DND-41 (cell line): ENCODE results near the gene PKN3.

Source experiments
- ATAC-seq: fragments of 200-7000 bp; cut with Tn5 transposase; 3 replicates; pipeline ENCODE4 v1.9.1; 2021; ENCODE audit warnings: low read depth; ENCODE audit not compliant: insufficient read depth
- DNase-seq: peaks from one replicate; pipeline ENCODE4 v3.0.0-alpha.2; 2020
- H2AFZ ChIP-seq: 2 replicates; pipeline ENCODE4 v1.6.0; 2012; ENCODE audit warnings: low read depth, low read length
- H3K27ac ChIP-seq: 2 replicates; pipeline ENCODE4 v1.5.1; 2012; ENCODE audit warnings: low read length, inconsistent platforms
- H3K27me3 ChIP-seq: fragments of 200-600 bp; sonication (generic); 2 replicates; pipeline ENCODE4 v1.6.0; 2012; ENCODE audit warnings: low read length, mild to moderate bottlenecking, inconsistent platforms; ENCODE audit not compliant: insufficient read depth, poor library complexity
- H3K36me3 ChIP-seq: 2 replicates; pipeline ENCODE4 v1.5.1; 2012; ENCODE audit warnings: low read length, inconsistent platforms; ENCODE audit not compliant: insufficient read depth
- H3K4me1 ChIP-seq: 2 replicates; pipeline ENCODE4 v1.5.1; 2012; ENCODE audit warnings: mild to moderate bottlenecking, low read length; ENCODE audit not compliant: insufficient read depth
- H3K4me2 ChIP-seq: 2 replicates; pipeline ENCODE4 v1.6.0; 2012; ENCODE audit warnings: mild to moderate bottlenecking, moderate library complexity, low read length, inconsistent platforms; ENCODE audit not compliant: insufficient read depth
- H3K4me3 ChIP-seq, 2 experiments: fragments of 200-600 bp in 1 of 2; shearing (Covaris generic) in 1 of 2; 2 replicates each; pipeline ENCODE4 v1.5.1; 2012 to 2016; ENCODE audit warnings: inconsistent platforms in 2 of 2, low read length in 2 of 2, mild to moderate bottlenecking in 2 of 2, low read depth in 1 of 2, moderate library complexity in 1 of 2
- H3K79me2 ChIP-seq: 2 replicates; pipeline ENCODE4 v1.6.0; 2012; ENCODE audit warnings: low read length, inconsistent platforms; ENCODE audit not compliant: insufficient read depth
- H3K9ac ChIP-seq: 2 replicates; pipeline ENCODE4 v1.6.0; 2012; ENCODE audit warnings: low read depth, mild to moderate bottlenecking, inconsistent platforms, low read length, moderate library complexity
- H3K9me3 ChIP-seq: 2 replicates; pipeline ENCODE4 v1.5.1; 2012; ENCODE audit warnings: low read length, moderate library complexity, mild to moderate bottlenecking, inconsistent platforms; ENCODE audit not compliant: insufficient read depth, severe bottlenecking
- H4K20me1 ChIP-seq: 2 replicates; pipeline ENCODE4 v1.6.0; 2012; ENCODE audit warnings: low read length; ENCODE audit not compliant: insufficient read depth
- CTCF ChIP-seq: IDR thresholded peaks from 2 replicates; pipeline ENCODE4 v1.5.1; 2012; ENCODE audit warnings: borderline replicate concordance, low read length, moderate library complexity, mild to moderate bottlenecking; ENCODE audit not compliant: poor library complexity, severe bottlenecking; ENCODE audit errors: extremely low read depth
- EZH2 ChIP-seq: IDR thresholded peaks from 3 replicates; pipeline ENCODE4 v1.6.1; 2012; ENCODE audit warnings: borderline replicate concordance, low read depth, mild to moderate bottlenecking, moderate library complexity, low read length, inconsistent platforms; ENCODE audit not compliant: severe bottlenecking

The PKN3 gene

DNA sequence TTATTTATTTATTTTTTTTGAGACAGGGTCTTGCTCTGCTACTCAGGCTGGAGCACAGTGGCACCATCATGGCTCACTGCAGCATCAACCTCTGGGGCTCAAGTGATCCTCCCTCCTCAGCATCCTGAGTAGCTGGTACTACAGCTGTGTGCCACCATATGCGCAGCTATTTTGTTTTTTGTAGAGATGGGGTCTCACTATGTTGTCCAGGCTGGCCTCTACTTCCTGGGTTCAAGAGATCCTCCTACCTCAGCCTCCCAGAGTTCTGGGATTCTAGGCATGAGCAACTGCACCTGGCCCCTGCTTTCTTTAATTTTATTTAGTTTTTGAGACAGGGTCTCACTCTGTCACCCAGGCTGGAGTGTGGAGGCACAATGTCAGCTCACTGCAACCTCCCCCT lies 41.1 kb downstream of the PKN3 start:
- no peak for DNase-seq
- no peaks in the 10 kb centered on the region for H3K4me1 ChIP-seq
- no peaks in the 10 kb centered on the region for H4K20me1 ChIP-seq
- H3K27me3 ChIP-seq = no peaks in the 10 kb centered on the region
- H3K9me3 ChIP-seq = no peaks in the 10 kb centered on the region
- no peak overlapping the region for H3K4me2 ChIP-seq
- no peak overlapping the region for H3K9ac ChIP-seq
- no peak for TF ChIP-seq CTCF
- no peak for TF ChIP-seq EZH2
- peaks cover 17% of the 10 kb centered on the region for H3K36me3 ChIP-seq
- no peak overlapping the region for H3K4me3 ChIP-seq
- no peak for ATAC-seq
- H3K27ac ChIP-seq = no peak overlapping the region
- H2AFZ ChIP-seq = no peak overlapping the region
- H3K79me2 ChIP-seq = no peaks in the 10 kb centered on the region

DNA sequence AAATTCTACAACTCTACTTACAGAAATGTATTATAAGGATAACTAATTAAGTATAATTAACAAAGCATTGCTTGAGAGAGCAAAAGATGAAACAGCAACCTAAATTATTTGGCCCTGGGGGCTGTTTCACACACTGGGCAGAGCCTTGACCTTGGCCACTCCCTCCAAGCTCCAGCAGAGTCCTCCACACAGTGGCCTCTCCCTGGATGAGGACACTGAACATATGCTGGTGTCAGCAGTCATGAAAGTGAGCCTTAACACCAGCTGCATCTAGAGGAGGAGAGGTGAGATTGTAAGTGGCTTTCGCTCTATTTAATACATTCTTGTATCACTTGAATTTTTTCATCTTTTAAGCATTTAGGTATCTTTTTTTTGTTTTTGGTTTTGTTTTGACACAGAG lies 44.9 kb downstream of the PKN3 start:
- TF ChIP-seq CTCF (no peak), EZH2 (no peak)
- H3K4me3 ChIP-seq = no peak overlapping the region

DNA sequence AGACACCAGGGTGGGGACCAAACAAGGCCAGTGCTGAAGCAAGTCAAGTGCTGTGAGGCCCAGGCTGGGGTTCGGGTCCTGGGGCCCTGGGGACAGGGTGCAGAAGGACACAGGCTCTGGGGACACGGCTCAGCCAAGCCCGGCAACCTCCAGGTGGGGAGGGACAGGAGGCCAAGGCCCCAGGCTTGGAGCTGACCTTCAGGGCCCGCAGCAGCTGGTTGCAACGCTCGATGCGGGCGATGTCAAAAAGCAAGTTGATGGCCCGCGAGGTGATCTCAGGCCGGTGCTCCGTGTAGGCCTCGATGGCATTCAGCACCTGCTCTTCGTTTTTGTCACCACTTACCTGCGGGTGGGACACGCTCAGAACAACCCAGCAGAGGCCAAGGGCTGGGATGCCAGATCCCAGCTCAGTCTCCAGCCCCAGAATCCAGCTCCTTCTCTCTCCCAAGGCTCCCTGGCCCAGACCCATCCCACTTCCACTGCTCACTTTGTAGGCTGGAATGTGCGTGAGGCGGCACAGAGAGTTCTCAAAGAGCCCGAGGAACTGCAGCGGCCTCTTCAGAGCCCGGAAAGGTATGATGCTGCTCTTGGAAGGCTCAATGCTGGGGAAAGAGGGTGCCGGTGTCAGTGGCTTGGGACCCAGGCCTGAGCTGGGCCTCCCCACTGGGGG lies 48.8 kb downstream of the PKN3 start:
- DNase-seq = no peak
- Histone ChIP-seq H3K4me2 (no peak overlapping the region), H3K27ac (no peak overlapping the region), H3K79me2 (no peaks in the 10 kb centered on the region), H3K27me3 (no peaks in the 10 kb centered on the region), H3K4me3 (no peak overlapping the region), H4K20me1 (no peaks in the 10 kb centered on the region), H2AFZ (no peak overlapping the region), H3K9me3 (no peaks in the 10 kb centered on the region), H3K36me3 (peaks cover 37% of the 10 kb centered on the region), H3K9ac (no peak overlapping the region), H3K4me1 (no peaks in the 10 kb centered on the region)
- TF ChIP-seq EZH2 = no peak
- TF ChIP-seq CTCF = no peak
- ATAC-seq = no peak

More for the DNA sequence above, 44.9 kb downstream of the PKN3 start:
- Histone ChIP-seq H3K4me2 (no peak overlapping the region), H2AFZ (no peak overlapping the region), H3K9me3 (no peaks in the 10 kb centered on the region), H3K4me1 (no peaks in the 10 kb centered on the region), H4K20me1 (no peaks in the 10 kb centered on the region), H3K27ac (no peak overlapping the region), H3K27me3 (no peaks in the 10 kb centered on the region), H3K79me2 (no peaks in the 10 kb centered on the region), H3K36me3 (peaks cover 15% of the 10 kb centered on the region), H3K9ac (no peak overlapping the region)
- DNase-seq (no peak), ATAC-seq (no peak)

GRCh38 chr9:128753627-128754026 lies 51.3 kb downstream of the PKN3 start:
- TF ChIP-seq CTCF = no peak
- TF ChIP-seq EZH2 = no peak
- no peak overlapping the region for H3K27ac ChIP-seq
- H3K4me1 ChIP-seq = no peaks in the 10 kb centered on the region
- no peak overlapping the region for H2AFZ ChIP-seq
- no peak for DNase-seq
- H3K9ac ChIP-seq = no peak overlapping the region
- H4K20me1 ChIP-seq = no peaks in the 10 kb centered on the region
- H3K4me3 ChIP-seq = no peak overlapping the region
- no peak for ATAC-seq
- H3K9me3 ChIP-seq = no peaks in the 10 kb centered on the region
- H3K27me3 ChIP-seq = no peaks in the 10 kb centered on the region
- H3K79me2 ChIP-seq = no peaks in the 10 kb centered on the region
- peaks cover 37% of the 10 kb centered on the region for H3K36me3 ChIP-seq
- no peak overlapping the region for H3K4me2 ChIP-seq
